ENCODE data around the gene THSD4. TPM values are rescaled to one million over a fixed set of nuclear protein-coding genes. Genes with fewer than 3 reads are reported as not detected.

THSD4 gene
- total and polyA plus RNA-seq, 2 donors (not counting 1 experiment from before 2014, with no cell fraction given), result 43.1 to 95.5 TPM

DNA sequence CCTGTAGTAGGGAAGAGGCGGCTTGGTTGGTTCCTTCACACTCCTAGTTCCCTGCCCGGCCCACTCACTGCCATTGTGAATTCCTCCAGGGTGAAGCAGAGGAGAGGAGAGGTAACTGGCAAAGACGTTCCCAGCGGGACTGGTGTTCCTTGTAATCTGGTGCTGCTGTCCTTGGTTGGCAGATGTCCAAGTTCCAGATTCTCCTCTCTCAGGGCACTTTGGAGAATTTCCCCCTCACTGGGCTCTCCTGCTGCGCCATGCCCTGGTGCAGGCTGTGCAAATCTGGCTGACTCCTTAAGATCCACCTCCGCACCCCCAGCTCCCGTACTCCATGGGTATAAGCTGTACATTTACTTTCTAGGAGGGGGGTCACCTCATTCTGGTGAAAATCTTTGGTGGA, 37.3 kb downstream of the THSD4 start:
- no peaks in the 10 kb centered on the region for H3K27me3 ChIP-seq (ENCODE audit: control insufficient read depth, insufficient read depth, low read length)
- no peak for DNase-seq (ENCODE audit: low read depth in 2 of 2)
- TF ChIP-seq EZH2 (IDR thresholded peaks at IDR 0.05; ENCODE audit: low read length, missing control alignments), result no peak
- TF ChIP-seq, protein P1, sequence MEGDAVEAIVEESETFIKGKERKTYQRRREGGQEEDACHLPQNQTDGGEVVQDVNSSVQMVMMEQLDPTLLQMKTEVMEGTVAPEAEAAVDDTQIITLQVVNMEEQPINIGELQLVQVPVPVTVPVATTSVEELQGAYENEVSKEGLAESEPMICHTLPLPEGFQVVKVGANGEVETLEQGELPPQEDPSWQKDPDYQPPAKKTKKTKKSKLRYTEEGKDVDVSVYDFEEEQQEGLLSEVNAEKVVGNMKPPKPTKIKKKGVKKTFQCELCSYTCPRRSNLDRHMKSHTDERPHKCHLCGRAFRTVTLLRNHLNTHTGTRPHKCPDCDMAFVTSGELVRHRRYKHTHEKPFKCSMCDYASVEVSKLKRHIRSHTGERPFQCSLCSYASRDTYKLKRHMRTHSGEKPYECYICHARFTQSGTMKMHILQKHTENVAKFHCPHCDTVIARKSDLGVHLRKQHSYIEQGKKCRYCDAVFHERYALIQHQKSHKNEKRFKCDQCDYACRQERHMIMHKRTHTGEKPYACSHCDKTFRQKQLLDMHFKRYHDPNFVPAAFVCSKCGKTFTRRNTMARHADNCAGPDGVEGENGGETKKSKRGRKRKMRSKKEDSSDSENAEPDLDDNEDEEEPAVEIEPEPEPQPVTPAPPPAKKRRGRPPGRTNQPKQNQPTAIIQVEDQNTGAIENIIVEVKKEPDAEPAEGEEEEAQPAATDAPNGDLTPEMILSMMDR (conservative IDR thresholded peaks at IDR 0.05 in 1 of 2, IDR thresholded peaks at IDR 0.05 in 1 of 2; ENCODE audit: low read depth in 1 of 2, low read length in 2 of 2), result no peak

DNA sequence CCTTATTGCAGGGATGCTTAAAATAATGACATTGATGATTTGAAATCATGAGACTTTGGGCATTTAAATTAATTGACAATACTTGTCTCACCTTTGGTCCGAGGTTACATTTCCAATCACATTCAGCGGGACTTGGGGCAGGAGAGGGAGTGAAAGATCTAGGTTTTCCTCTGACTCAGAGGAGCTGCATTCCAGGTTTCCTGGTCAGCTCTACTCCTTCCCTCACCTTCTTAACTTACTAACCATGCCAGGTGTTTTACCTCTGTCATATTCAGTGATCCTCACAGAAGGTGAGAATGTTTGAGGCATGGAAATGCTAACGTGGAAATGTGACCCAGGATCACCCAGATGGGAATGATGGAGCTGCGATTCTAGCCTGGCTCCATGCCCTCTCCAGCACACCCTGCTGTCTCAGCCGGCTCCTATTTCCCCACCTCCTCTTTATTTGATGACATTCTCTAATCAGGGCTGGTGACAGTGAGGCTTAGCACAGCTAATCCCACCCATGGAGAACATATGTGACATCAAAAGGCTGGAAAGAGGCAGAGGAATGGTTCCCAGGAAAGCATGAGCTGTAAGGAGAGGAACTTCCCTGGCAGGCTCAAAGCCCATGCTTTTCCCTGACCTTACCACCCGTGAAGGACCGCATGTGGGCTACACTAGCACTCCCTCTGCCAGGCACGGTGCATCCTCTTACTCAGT, 38.7 kb downstream of the THSD4 start:
- no peak for DNase-seq (ENCODE audit: low read depth in 2 of 2)
- Histone ChIP-seq H3K4me3 (replicated peaks in 1 of 4; ENCODE audit: control extremely low read depth in 1 of 4, insufficient read depth in 1 of 4, low read depth in 3 of 4, low read length in 4 of 4) (no peak overlapping the region), H2AFZ (ENCODE audit: low read length) (no peak overlapping the region), H3K27me3 (ENCODE audit: control insufficient read depth, insufficient read depth, low read length) (no peaks in the 10 kb centered on the region), H3K9ac (ENCODE audit: insufficient read depth, low read length) (no peak overlapping the region), H3K27ac (ENCODE audit: insufficient read depth, low read length) (no peak overlapping the region), H3K4me1 (ENCODE audit: control insufficient read depth, extremely low read depth, insufficient read depth, low read length) (no peaks in the 10 kb centered on the region), H3K79me2 (ENCODE audit: control insufficient read depth, insufficient read depth, low read length) (no peaks in the 10 kb centered on the region), H3K36me3 (ENCODE audit: control insufficient read depth, insufficient read depth, low read length) (no peaks in the 10 kb centered on the region), H3K4me2 (ENCODE audit: extremely low read depth, insufficient read depth, low read length) (no peak overlapping the region), H4K20me1 (ENCODE audit: control insufficient read depth, extremely low read depth, insufficient read depth, low read length) (no peaks in the 10 kb centered on the region), H3K9me3 (ENCODE audit: control insufficient read depth, insufficient read depth, low read depth, low read length) (no peaks in the 10 kb centered on the region)
- TF ChIP-seq, protein P1 (conservative IDR thresholded peaks at IDR 0.05 in 1 of 2, IDR thresholded peaks at IDR 0.05 in 1 of 2; ENCODE audit: low read depth in 1 of 2, low read length in 2 of 2), result no peak

More for the DNA sequence above, 37.3 kb downstream of the THSD4 start:
- H4K20me1 ChIP-seq (ENCODE audit: control insufficient read depth, extremely low read depth, insufficient read depth, low read length), result no peaks in the 10 kb centered on the region
- no peaks in the 10 kb centered on the region for H3K9me3 ChIP-seq (ENCODE audit: control insufficient read depth, insufficient read depth, low read depth, low read length)
- no peak overlapping the region for H3K4me2 ChIP-seq (ENCODE audit: extremely low read depth, insufficient read depth, low read length)
- H3K36me3 ChIP-seq (ENCODE audit: control insufficient read depth, insufficient read depth, low read length), result no peaks in the 10 kb centered on the region
- no peaks in the 10 kb centered on the region for H3K79me2 ChIP-seq (ENCODE audit: control insufficient read depth, insufficient read depth, low read length)
- H3K27ac ChIP-seq (ENCODE audit: insufficient read depth, low read length), result no peak overlapping the region
- no peak overlapping the region for H3K4me3 ChIP-seq (replicated peaks in 1 of 4; ENCODE audit: control extremely low read depth in 1 of 4, insufficient read depth in 1 of 4, low read depth in 3 of 4, low read length in 4 of 4)
- no peak overlapping the region for H2AFZ ChIP-seq (ENCODE audit: low read length)
- no peak overlapping the region for H3K9ac ChIP-seq (ENCODE audit: insufficient read depth, low read length)
- H3K4me1 ChIP-seq (ENCODE audit: control insufficient read depth, extremely low read depth, insufficient read depth, low read length), result no peaks in the 10 kb centered on the region

DNA sequence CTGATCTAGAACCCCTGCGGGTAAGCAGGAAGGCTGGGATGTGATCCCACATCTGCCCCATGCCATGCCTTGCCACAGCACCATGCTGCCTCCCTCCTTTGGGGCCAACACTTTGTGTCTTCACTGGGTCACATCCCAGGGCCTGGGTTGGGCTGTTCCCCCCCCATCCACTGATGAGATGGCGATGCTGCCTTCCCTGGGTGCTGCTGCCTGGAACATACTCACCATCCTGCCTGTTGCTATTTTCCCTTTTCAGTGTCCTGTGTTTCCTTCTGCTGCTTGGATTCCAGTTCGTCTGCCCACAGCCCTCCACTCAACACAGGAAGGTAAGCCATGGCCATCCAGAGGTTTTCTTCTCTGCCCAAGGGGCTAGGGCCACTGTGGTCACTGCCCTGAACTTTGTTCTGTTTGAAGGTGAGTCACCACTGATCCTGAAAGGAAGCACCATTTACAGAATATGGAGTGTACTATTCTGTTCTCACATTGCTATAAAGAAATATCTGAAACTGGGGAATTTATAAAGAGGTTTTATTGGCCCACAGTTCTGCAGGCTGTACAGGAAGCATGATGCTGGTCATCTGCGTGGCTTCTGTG, 39.4 kb downstream of the THSD4 start:
- Histone ChIP-seq H3K4me2 (ENCODE audit: extremely low read depth, insufficient read depth, low read length) (no peak overlapping the region), H2AFZ (ENCODE audit: low read length) (no peak overlapping the region), H4K20me1 (ENCODE audit: control insufficient read depth, extremely low read depth, insufficient read depth, low read length) (no peaks in the 10 kb centered on the region), H3K79me2 (ENCODE audit: control insufficient read depth, insufficient read depth, low read length) (no peaks in the 10 kb centered on the region), H3K9me3 (ENCODE audit: control insufficient read depth, insufficient read depth, low read depth, low read length) (no peaks in the 10 kb centered on the region), H3K27me3 (ENCODE audit: control insufficient read depth, insufficient read depth, low read length) (no peaks in the 10 kb centered on the region), H3K4me3 (replicated peaks in 1 of 4; ENCODE audit: control extremely low read depth in 1 of 4, insufficient read depth in 1 of 4, low read depth in 3 of 4, low read length in 4 of 4) (no peak overlapping the region), H3K9ac (ENCODE audit: insufficient read depth, low read length) (no peak overlapping the region), H3K27ac (ENCODE audit: insufficient read depth, low read length) (no peak overlapping the region), H3K36me3 (ENCODE audit: control insufficient read depth, insufficient read depth, low read length) (no peaks in the 10 kb centered on the region), H3K4me1 (ENCODE audit: control insufficient read depth, extremely low read depth, insufficient read depth, low read length) (no peaks in the 10 kb centered on the region)
- TF ChIP-seq, protein P1 (conservative IDR thresholded peaks at IDR 0.05 in 1 of 2, IDR thresholded peaks at IDR 0.05 in 1 of 2; ENCODE audit: low read depth in 1 of 2, low read length in 2 of 2), result no peak
- TF ChIP-seq EZH2 (IDR thresholded peaks at IDR 0.05; ENCODE audit: low read length, missing control alignments), result no peak
- DNase-seq (ENCODE audit: low read depth in 2 of 2), result no peak

All from fibroblast of lung (primary cell).